OCI-LY1 (cell line): ENCODE measurements around the gene MFSD11.
A peak's percentile ranks its signal among the peaks of the same experiment; 100 is the strongest.

Experiments used
- H2AFZ ChIP-seq: fragments of 200-600 bp; sonication (generic), shearing (Covaris generic); 2 replicates; pipeline ENCODE4 v1.6.0; 2014; ENCODE audit warnings: antibody characterized with exemption, mild to moderate bottlenecking, low read length
- H3F3A ChIP-seq: fragments of 200-600 bp; sonication (generic), shearing (Covaris generic); 2 replicates; pipeline ENCODE4 v1.6.0; 2014; ENCODE audit warnings: mild to moderate bottlenecking, antibody characterized with exemption, low read length, moderate library complexity; ENCODE audit not compliant: insufficient read depth
- H3K27ac ChIP-seq: fragments of 200-600 bp; sonication (generic); 2 replicates; pipeline ENCODE4 v1.5.1; 2014; ENCODE audit warnings: low read length, mixed run types, mild to moderate bottlenecking, low read depth; ENCODE audit not compliant: poor library complexity, severe bottlenecking
- H3K27me3 ChIP-seq: fragments of 200-600 bp; sonication (generic); 2 replicates; pipeline ENCODE4 v1.6.0; 2014; ENCODE audit warnings: antibody characterized with exemption, mild to moderate bottlenecking, low read length, moderate library complexity; ENCODE audit not compliant: insufficient read depth
- H3K36me3 ChIP-seq: fragments of 200-600 bp; sonication (generic); 2 replicates; pipeline ENCODE4 v1.6.1; 2014; ENCODE audit warnings: mild to moderate bottlenecking, antibody characterized with exemption, low read length, moderate library complexity, mixed read lengths; ENCODE audit not compliant: insufficient read depth
- H3K4me1 ChIP-seq: fragments of 200-600 bp; sonication (generic); 2 replicates; pipeline ENCODE4 v1.5.1; 2014; ENCODE audit warnings: mild to moderate bottlenecking, low read length, moderate library complexity; ENCODE audit not compliant: insufficient read depth, severe bottlenecking
- H3K4me2 ChIP-seq: fragments of 200-600 bp; sonication (generic), shearing (Covaris generic); 2 replicates; pipeline ENCODE4 v1.6.1; 2014; ENCODE audit warnings: low read length
- H3K4me3 ChIP-seq: fragments of 200-600 bp; sonication (generic); 2 replicates; pipeline ENCODE4 v1.5.1; 2014; ENCODE audit warnings: low read length, low read depth, mild to moderate bottlenecking, mixed read lengths; ENCODE audit not compliant: poor library complexity, severe bottlenecking
- H3K79me2 ChIP-seq: fragments of 200-600 bp; shearing (Covaris generic); 2 replicates; pipeline ENCODE4 v1.6.1; 2016; ENCODE audit warnings: mixed run types, low read length, mixed read lengths; ENCODE audit not compliant: insufficient read depth
- H3K9ac ChIP-seq: fragments of 200-600 bp; sonication (generic), shearing (Covaris generic); 2 replicates; pipeline ENCODE4 v1.6.1; 2014; ENCODE audit warnings: mild to moderate bottlenecking, low read length, mixed read lengths
- H3K9me2 ChIP-seq: fragments of 200-600 bp; sonication (generic), shearing (Covaris generic); 2 replicates; pipeline ENCODE4 v1.6.1; 2014; ENCODE audit warnings: low read depth, mild to moderate bottlenecking, low read length, mixed read lengths
- H3K9me3 ChIP-seq: fragments of 200-600 bp; shearing (Covaris generic); 2 replicates; pipeline ENCODE4 v1.6.1; 2014; ENCODE audit warnings: low read length, mixed read lengths
- H4K20me1 ChIP-seq: fragments of 200-600 bp; sonication (generic), shearing (Covaris generic); 2 replicates; pipeline ENCODE4 v1.6.0; 2016; ENCODE audit warnings: mild to moderate bottlenecking, low read length; ENCODE audit not compliant: insufficient read depth
- CTCF ChIP-seq: fragments of 200-600 bp; sonication (generic), shearing (Covaris generic); IDR thresholded peaks from 2 replicates; pipeline ENCODE4 v1.5.1; 2017; ENCODE audit warnings: mild to moderate bottlenecking, antibody characterized with exemption, low read length, moderate library complexity, mixed read lengths
- EZH2 ChIP-seq: fragments of 200-600 bp; sonication (generic), shearing (Covaris generic); IDR thresholded peaks from 2 replicates; pipeline ENCODE4 v1.8.0; 2017; ENCODE audit warnings: borderline replicate concordance, mixed run types, mild to moderate bottlenecking, antibody characterized with exemption, low read length, moderate library complexity, mixed read lengths

Gene MFSD11

DNA sequence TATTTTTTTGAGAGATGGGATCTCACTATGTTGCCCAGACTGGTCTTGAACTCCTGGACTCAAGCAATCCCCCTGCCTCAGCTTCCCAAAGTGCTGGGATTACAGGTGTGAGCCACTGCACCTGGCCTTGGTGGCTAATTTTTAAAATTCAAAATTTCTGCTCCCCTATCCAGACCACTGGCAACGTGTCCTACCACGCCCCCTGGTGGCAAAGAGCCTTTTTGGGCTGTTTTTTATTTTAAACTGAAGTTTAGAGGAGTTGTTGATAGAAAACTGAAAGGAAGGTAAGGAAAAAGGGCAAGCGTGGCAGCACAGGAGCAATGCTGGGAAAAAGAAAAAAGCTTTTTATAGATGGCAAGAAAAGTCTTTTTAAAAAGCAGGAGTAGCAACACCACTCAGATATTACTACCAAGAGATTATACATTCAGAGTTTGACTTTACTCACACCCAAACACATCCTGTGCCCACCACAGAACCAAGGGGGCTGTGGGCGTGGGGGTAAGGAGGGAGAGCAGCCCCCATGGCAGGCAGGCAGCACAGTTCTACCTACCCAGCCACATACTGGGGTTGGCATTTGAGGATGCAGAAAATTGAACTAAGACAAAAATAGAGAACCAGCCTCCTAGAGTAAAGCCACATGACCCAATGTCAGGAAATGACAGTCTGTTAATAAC, 23.0 kb upstream of the MFSD11 start:
- Histone ChIP-seq H3K4me1 (peaks cover 11% of the 10 kb centered on the region), H3K36me3 (peaks cover 64% of the 10 kb centered on the region), H3K9me3 (no peaks in the 10 kb centered on the region), H3K27me3 (no peaks in the 10 kb centered on the region), H3K4me2 (no peak overlapping the region), H4K20me1 (no peaks in the 10 kb centered on the region), H2AFZ (no peak overlapping the region), H3K9ac (no peak overlapping the region; the same call in 1 of the 2 replicates), H3F3A (no peaks in the 10 kb centered on the region; the same call in 1 of the 2 replicates), H3K79me2 (no peaks in the 10 kb centered on the region), H3K27ac (no peak overlapping the region), H3K9me2 (no peaks in the 10 kb centered on the region), H3K4me3 (no peak overlapping the region)
- TF ChIP-seq CTCF, result peak; percentile 84
- no peak for TF ChIP-seq EZH2

- Histone ChIP-seq H3F3A (no peaks in the 10 kb centered on the region; the same call in 1 of the 2 replicates), H3K9me3 (no peaks in the 10 kb centered on the region), H3K27ac (no peak overlapping the region), H3K27me3 (no peaks in the 10 kb centered on the region), H3K4me1 (peaks cover 11% of the 10 kb centered on the region), H3K4me2 (no peak overlapping the region), H3K4me3 (no peak overlapping the region), H3K9me2 (no peaks in the 10 kb centered on the region), H3K36me3 (peaks cover 69% of the 10 kb centered on the region), H2AFZ (no peak overlapping the region), H4K20me1 (no peaks in the 10 kb centered on the region), H3K79me2 (no peaks in the 10 kb centered on the region), H3K9ac (no peak overlapping the region)
- no peak for TF ChIP-seq EZH2
- TF ChIP-seq CTCF, result no peak
These were observed 22.5 kb upstream of the MFSD11 start for GRCh38 chr17:76715496-76715830.

DNA sequence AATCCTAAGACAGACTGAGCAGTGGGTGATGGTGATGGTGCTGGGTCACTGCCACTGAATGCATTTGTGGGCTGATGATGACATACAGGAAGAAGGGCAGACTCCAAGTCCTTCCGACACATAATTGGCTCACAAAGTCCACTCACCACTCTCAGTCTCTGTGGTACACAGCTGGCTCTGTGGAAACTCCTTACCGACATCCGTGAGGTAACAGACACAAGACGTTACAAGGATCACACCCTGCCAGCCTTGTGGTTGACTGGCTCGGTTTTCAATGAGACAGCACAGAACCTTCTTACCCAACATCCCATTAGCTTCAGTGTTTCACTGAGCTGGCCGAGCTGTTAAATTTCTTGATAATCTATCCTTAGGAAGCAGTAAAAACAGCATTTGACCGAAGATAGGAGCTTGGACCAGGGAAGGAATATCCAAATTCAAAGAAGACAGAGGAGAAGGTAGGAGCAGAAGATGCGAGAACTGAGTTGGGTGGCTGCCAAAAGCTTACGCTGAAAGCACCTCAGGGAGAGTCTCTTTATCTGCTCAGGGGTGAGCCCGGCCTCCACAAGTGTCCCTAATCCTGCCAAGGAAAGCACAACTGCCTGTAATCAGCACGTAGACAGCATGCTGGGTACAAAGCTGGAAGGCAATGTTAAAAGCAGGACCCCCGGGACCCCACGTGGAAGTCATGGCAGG, 21.6 kb upstream of the MFSD11 start:
- Histone ChIP-seq H3K36me3 (peaks cover 78% of the 10 kb centered on the region), H4K20me1 (no peaks in the 10 kb centered on the region), H3K4me3 (no peak overlapping the region), H3K4me1 (peaks cover 7% of the 10 kb centered on the region), H3K79me2 (no peaks in the 10 kb centered on the region), H3K27me3 (no peaks in the 10 kb centered on the region), H3K9me2 (no peaks in the 10 kb centered on the region), H3K4me2 (no peak overlapping the region), H3K27ac (no peak overlapping the region), H3F3A (no peaks in the 10 kb centered on the region; the same call in 1 of the 2 replicates), H3K9ac (no peak overlapping the region), H3K9me3 (no peaks in the 10 kb centered on the region), H2AFZ (no peak overlapping the region)
- TF ChIP-seq EZH2 (no peak), CTCF (no peak)
